T-helper 1 cell treated with Interleukin-12 subunit alpha and Interleukin-12 subunit beta and Interleukin-4 antibody, amounts not matched to agents 30 μg/mL and 1 μg/mL, for 36 hours (primary cell): ENCODE measurements around the gene TMCC1.
A peak's percentile ranks its signal among the peaks of the same experiment; 100 is the strongest.

Source experiments
- H3K27ac Mint-ChIP-seq: one replicate; pipeline ENCODE4 v1.8.0; 2021; ENCODE audit warnings: mild to moderate bottlenecking, mixed read lengths
- H3K27me3 Mint-ChIP-seq: one replicate; pipeline ENCODE4 v1.8.0; 2021; ENCODE audit warnings: low read depth, mixed read lengths
- H3K36me3 Mint-ChIP-seq: one replicate; pipeline ENCODE4 v1.8.0; 2021; ENCODE audit warnings: low read depth, mixed read lengths
- H3K4me1 Mint-ChIP-seq: one replicate; pipeline ENCODE4 v1.8.0; 2021; ENCODE audit warnings: low read depth, mixed read lengths
- H3K4me3 Mint-ChIP-seq: one replicate; pipeline ENCODE4 v1.8.0; 2021; ENCODE audit warnings: mild to moderate bottlenecking, moderate library complexity, mixed read lengths
- H3K9me3 Mint-ChIP-seq: one replicate; pipeline ENCODE4 v1.8.0; 2021; ENCODE audit warnings: mixed read lengths

The TMCC1 gene

GRCh38 chr3:129608936-129609590 lies 284.4 kb downstream of the TMCC1 start:
- Mint-ChIP-seq H3K27ac (no peak overlapping the region), H3K4me1 (peaks cover 10% of the 10 kb centered on the region), H3K9me3 (no peaks in the 10 kb centered on the region), H3K27me3 (peaks cover 46% of the 10 kb centered on the region), H3K4me3 (peak overlapping the region; percentile 62), H3K36me3 (no peaks in the 10 kb centered on the region)

DNA sequence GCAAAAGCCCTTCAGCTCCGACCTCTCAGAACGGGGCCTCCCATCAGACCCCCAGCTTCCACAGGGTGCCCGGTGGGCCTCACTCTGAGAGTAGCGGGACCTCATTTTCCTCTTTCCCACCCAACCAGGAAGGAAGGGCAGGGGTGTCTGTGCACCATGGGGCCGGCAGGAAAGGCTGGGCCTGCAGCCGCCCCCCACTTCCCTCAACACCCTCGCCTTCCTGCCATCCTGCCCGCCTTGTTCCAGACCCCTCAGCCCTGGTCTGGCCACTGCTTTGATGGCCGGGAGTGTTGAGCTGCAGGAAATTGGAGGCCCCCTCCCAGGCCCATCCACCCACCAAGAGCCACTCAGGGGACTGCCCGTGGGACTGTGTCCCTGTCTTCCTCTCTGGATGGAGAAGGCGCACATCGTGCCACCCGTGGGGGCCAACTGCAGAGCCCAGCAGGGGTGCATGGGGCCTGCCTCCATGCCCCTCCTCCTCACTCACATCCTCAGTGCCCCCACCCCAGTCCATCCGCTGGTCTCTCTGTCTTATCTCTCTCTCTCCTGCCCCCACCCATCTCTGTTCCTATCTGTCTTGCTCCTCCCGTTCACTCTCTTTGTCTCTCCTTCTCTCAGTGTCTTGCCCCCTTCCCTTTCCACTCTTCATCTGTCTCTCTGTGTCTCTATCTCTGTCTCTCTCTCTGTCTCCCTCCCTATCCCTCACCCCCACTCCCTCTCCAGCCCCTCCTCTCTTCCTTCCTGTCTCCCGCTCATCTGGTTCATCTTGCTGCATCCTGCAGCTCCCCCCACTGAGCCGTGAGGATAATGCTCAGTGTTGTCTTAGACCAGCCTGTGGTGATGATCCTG lies 285.2 kb downstream of the TMCC1 start:
- Mint-ChIP-seq H3K27ac (no peak overlapping the region), H3K4me1 (peaks cover 10% of the 10 kb centered on the region), H3K9me3 (no peaks in the 10 kb centered on the region), H3K36me3 (no peaks in the 10 kb centered on the region), H3K27me3 (peaks cover 53% of the 10 kb centered on the region), H3K4me3 (peak overlapping the region; percentile 62)

GRCh38 chr3:129607391-129608068 lies 286.0 kb downstream of the TMCC1 start:
- Mint-ChIP-seq H3K27ac (no peak overlapping the region), H3K4me1 (peaks cover 10% of the 10 kb centered on the region), H3K27me3 (peaks cover 59% of the 10 kb centered on the region)

DNA sequence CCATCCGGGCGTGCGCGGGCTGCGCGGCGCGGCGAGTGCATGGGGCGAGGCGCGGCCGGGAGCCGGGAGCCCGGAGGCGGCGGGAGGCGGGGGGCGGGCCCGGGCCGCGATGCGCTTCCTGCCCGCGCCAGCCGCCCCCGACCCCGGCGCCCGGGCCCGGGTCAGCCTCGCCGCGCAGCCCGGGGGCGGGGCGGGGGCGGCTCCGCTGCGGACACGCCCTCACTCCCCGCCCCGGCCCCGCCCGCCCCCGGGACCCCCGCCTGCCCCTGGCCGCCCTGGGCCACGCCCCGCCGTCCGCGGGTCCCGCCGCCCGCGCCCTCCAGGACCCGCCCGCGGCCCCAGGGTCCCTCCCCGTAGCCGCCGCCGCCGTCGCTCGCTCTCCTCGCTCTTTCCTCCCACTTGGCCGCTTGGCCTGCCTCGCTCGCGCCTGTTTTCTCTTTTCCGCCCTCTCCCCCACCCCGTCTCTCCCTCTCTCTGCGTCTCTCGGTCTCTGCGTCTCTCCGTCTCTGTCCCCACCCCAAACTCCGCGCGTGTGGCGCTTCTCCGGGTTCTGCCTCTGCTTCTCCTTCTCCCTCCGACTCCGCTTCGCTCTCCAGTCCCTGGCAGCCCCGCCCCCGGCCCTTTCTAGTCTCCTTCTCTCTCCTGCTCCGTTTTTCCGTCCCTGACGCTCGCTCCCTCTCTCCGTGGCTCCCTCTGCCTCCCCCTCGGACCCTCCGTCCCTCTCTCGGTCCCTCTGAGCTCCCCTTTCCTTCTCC lies 286.7 kb downstream of the TMCC1 start, which contains the start of gene PLXND1:
TSS of gene PLXND1 (minus strand) at position 41 of the 755 bp plus-strand sequence. CDS start at position 4, 37 bp downstream.
- Mint-ChIP-seq H3K4me3 (peak within 1 kb of the TSS; percentile 86), H3K9me3 (no peaks in the 10 kb centered on the region), H3K4me1 (peaks cover 10% of the 10 kb centered on the region), H3K27ac (peak within 1 kb of the TSS; percentile 52), H3K36me3 (no peaks in the 10 kb centered on the region), H3K27me3 (peaks cover 63% of the 10 kb centered on the region)

More at GRCh38 chr3:129607391-129608068, 286.0 kb downstream of the TMCC1 start:
- Mint-ChIP-seq H3K36me3 (no peaks in the 10 kb centered on the region), H3K4me3 (peak overlapping the region; percentile 86), H3K9me3 (no peaks in the 10 kb centered on the region)

- Mint-ChIP-seq H3K27ac (no peak overlapping the region), H3K4me3 (peak overlapping the region; percentile 79), H3K9me3 (no peaks in the 10 kb centered on the region), H3K27me3 (peaks cover 68% of the 10 kb centered on the region), H3K36me3 (no peaks in the 10 kb centered on the region), H3K4me1 (peaks cover 10% of the 10 kb centered on the region)
These were observed 287.4 kb downstream of the TMCC1 start for GRCh38 chr3:129605922-129606635.

- Mint-ChIP-seq H3K4me3 (peak overlapping the region; percentile 79), H3K4me1 (peaks cover 10% of the 10 kb centered on the region), H3K36me3 (no peaks in the 10 kb centered on the region), H3K27ac (peak overlapping the region; percentile 23), H3K9me3 (no peaks in the 10 kb centered on the region), H3K27me3 (peaks cover 74% of the 10 kb centered on the region)
These were observed 288.1 kb downstream of the TMCC1 start for GRCh38 chr3:129605203-129605921.

DNA sequence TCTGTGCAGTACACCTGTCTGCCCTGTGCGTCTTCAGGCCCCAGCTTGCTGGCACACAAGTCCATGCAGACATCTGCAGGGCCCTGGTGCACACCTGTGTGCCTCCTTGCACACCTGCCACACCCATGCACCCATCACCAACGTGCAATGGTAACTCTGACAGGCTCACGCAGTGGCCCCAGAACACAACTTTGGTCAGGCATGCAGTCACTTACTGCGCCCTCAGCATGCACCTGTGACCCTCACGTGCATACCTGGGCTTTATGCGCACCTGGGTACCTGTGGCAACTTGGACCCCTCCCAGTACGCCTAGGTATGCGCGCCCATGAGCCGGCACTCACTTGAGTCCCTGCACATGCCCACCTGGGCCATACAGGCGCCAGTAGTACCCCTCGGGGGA lies 288.7 kb downstream of the TMCC1 start:
- H3K36me3 Mint-ChIP-seq = no peaks in the 10 kb centered on the region
- H3K9me3 Mint-ChIP-seq = no peaks in the 10 kb centered on the region
- peaks cover 71% of the 10 kb centered on the region for H3K27me3 Mint-ChIP-seq
- no peak overlapping the region for H3K27ac Mint-ChIP-seq
- no peak overlapping the region for H3K4me3 Mint-ChIP-seq
- peaks cover 10% of the 10 kb centered on the region for H3K4me1 Mint-ChIP-seq

DNA sequence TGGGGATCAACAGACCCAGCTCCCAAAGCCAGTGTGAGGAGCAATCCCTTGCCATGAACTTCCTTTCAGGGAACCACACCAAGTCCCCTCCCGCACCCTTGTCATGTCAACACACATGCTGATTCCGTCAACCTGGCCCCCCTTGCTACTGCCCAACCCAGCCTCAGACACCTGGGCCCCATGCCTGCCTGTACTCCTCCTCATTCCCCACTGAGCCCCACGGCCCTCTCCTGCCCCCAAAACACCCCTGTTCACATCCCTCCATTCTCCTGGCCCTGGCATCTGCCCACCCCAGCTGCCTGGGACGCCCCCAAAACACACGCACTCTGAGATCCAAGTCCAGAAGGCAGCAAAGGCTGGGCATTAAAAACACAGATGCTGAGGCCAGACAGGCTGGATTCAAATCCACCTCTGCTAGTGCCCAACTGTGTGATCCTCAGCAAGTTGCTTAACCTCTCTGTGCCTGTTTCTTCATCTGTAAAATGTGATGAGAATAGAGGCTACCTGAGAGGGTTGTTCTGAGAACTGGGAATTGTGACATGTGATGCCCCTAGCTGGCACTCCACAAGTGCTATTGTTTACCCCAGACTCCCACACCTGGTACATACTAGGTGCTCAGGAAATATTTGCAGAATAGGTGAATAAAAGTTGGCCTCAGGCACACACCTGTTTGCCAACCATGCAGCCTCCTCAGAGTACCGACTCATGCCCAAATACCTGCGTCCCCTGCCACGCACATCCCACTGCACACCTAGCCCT lies 289.3 kb downstream of the TMCC1 start:
- Mint-ChIP-seq H3K4me1 (peaks cover 10% of the 10 kb centered on the region), H3K36me3 (no peaks in the 10 kb centered on the region), H3K27ac (no peak overlapping the region), H3K27me3 (peaks cover 65% of the 10 kb centered on the region), H3K4me3 (no peak overlapping the region), H3K9me3 (no peaks in the 10 kb centered on the region)

DNA sequence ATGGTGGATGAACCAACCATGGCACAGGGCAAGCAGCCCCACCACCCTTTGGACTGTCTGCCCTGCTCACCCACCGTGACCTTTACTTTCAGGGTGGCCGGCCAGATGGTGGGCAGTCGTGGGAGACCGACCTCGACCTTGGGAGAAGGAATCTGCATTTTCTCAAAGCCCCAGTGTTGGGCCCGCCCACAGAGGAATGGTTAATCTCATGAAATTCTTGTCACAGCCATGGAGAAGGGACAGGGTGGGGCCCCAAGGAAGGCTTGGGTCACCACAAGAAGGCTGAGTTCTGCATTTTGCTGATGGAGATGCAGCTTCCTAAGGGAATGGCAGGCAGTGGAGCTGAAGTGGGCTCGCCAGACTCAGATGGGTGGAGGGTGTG lies 290.0 kb downstream of the TMCC1 start:
- no peaks in the 10 kb centered on the region for H3K36me3 Mint-ChIP-seq
- no peak overlapping the region for H3K27ac Mint-ChIP-seq
- peaks cover 10% of the 10 kb centered on the region for H3K4me1 Mint-ChIP-seq
- H3K27me3 Mint-ChIP-seq = peaks cover 62% of the 10 kb centered on the region
- no peaks in the 10 kb centered on the region for H3K9me3 Mint-ChIP-seq
- no peak overlapping the region for H3K4me3 Mint-ChIP-seq

DNA sequence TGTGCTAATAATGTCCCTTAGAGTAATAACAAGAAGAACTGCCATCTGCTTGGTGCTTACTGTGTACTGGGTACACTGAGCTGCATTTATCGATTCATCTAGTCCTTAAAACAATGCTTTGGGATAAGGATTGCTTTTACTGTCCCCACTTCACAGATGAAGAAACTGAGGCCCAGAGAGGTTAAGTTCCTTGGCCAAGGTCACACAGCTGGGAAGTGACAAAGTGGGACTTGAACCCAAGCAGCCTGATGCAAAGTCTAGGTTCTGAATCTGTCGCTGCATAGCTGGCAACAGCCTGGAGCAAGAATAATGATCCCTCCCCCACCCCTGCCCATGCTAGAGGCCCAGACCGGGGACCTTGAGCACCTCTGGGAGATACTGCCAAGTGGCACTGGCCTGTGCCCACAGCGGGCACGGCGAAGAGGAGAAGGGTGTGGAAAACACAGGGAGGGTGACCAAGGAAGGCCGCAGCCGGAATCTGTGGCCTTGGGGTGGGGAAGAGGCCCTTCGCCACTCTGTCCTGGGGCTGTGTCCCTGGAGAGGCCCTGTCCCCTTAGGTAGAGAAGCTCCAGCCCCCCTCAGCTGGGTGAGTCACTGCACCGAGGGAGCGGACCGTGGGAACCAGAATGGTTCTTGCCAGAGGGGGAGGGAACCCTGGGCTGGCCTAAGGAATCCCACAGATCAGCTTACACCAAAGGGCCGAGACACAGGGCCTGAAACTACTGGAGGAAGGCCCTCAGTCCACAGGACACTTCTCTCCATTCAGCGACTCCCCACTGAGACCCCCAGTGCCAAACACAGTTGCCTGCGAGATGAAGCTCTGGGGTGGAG lies 290.6 kb downstream of the TMCC1 start:
- peaks cover 62% of the 10 kb centered on the region for H3K27me3 Mint-ChIP-seq
- no peaks in the 10 kb centered on the region for H3K9me3 Mint-ChIP-seq
- peaks cover 8% of the 10 kb centered on the region for H3K4me1 Mint-ChIP-seq
- H3K4me3 Mint-ChIP-seq = no peak overlapping the region
- H3K27ac Mint-ChIP-seq = no peak overlapping the region
- H3K36me3 Mint-ChIP-seq = no peaks in the 10 kb centered on the region

GRCh38 chr3:129602309-129602708 lies 291.2 kb downstream of the TMCC1 start:
- no peaks in the 10 kb centered on the region for H3K9me3 Mint-ChIP-seq
- no peak overlapping the region for H3K4me3 Mint-ChIP-seq
- H3K36me3 Mint-ChIP-seq = no peaks in the 10 kb centered on the region
- no peak overlapping the region for H3K27ac Mint-ChIP-seq
- H3K27me3 Mint-ChIP-seq = peaks cover 57% of the 10 kb centered on the region
- H3K4me1 Mint-ChIP-seq = peaks cover 7% of the 10 kb centered on the region

DNA sequence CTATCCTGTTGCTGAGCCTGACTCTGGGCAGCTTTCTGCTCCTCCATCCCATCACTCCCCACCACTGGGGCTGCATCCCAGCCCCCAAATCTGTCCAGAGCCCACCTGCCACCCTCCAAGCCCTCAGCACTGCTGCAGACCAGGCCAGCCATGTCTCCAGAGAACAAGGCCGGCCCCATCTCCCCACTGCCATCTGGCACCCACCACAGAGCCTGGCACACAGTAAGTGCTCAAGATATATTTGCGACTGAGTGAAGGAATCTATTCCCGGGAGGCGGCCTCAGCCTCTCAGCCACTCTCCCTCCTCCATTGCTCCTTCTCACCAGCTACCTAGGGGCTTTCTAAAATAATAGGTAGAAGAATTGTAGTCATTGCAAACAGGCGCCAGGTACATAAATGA lies 291.8 kb downstream of the TMCC1 start:
- Mint-ChIP-seq H3K4me1 (peaks cover 2% of the 10 kb centered on the region), H3K27ac (no peak overlapping the region), H3K9me3 (no peaks in the 10 kb centered on the region), H3K36me3 (no peaks in the 10 kb centered on the region), H3K27me3 (peaks cover 54% of the 10 kb centered on the region), H3K4me3 (no peak overlapping the region)
